Esophagus squamous epithelium (tissue), 4 donors: ENCODE results near the gene KAZN.

Source experiments
- CTCF ChIP-seq, 6 experiments: fragments of 450-650 bp in 4 of 6; fragments of 200-600 bp in 2 of 6; sonication (generic) in 2 of 6; IDR thresholded peaks; one replicate each; pipeline ENCODE4 v1.5.1; 2016 to 2019; ENCODE audit warnings: antibody characterized with exemption in 6 of 6, mild to moderate bottlenecking in 4 of 6, moderate library complexity in 4 of 6
- POLR2A ChIP-seq, 4 donors: fragments of 450-650 bp; IDR thresholded peaks; one replicate each; pipeline ENCODE4 v1.6.1; 2017; ENCODE audit warnings: antibody characterized with exemption in 4 of 4, mild to moderate bottlenecking in 4 of 4, moderate library complexity in 3 of 4

GRCh38 chr1:14726606-14727005, 128.1 kb downstream of the KAZN start:
- TF ChIP-seq CTCF (IDR thresholded peaks at IDR 0.05) (no peak), POLR2A (IDR thresholded peaks at IDR 0.05) (no peak)
